ENCODE measurements around the gene OR2A25.

DNA sequence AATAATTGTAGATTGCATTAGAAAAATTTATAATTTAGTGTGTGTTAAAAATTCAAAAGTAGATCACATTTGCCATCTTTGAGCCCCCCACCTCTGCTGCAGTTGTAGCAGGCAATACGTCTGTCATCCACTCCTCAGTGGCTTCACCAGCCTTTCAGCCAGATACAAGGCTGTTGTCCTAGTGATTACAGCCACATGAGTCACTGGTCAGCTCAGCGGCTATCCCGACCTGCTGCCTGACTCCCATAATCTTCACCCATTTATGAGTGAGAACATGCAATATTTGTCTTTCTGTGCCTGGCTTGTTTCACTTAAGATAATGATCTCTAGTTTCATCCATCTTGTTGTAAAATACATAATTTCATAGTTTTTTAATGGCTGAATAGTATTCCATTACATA lies 11.7 kb upstream of the OR2A25 start:
- TF ChIP-seq, protein P1, sequence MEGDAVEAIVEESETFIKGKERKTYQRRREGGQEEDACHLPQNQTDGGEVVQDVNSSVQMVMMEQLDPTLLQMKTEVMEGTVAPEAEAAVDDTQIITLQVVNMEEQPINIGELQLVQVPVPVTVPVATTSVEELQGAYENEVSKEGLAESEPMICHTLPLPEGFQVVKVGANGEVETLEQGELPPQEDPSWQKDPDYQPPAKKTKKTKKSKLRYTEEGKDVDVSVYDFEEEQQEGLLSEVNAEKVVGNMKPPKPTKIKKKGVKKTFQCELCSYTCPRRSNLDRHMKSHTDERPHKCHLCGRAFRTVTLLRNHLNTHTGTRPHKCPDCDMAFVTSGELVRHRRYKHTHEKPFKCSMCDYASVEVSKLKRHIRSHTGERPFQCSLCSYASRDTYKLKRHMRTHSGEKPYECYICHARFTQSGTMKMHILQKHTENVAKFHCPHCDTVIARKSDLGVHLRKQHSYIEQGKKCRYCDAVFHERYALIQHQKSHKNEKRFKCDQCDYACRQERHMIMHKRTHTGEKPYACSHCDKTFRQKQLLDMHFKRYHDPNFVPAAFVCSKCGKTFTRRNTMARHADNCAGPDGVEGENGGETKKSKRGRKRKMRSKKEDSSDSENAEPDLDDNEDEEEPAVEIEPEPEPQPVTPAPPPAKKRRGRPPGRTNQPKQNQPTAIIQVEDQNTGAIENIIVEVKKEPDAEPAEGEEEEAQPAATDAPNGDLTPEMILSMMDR (IDR thresholded peaks at IDR 0.05): no peak
- no peak for TF ChIP-seq EP300 (IDR thresholded peaks at IDR 0.05)
- TF ChIP-seq POLR2A (IDR thresholded peaks at IDR 0.05): no peak
